DLD1 (cell line): Measurements from ENCODE around the gene POLN.

Experiments used
- in situ Hi-C: cut with HindIII; loops from 2 replicates; pipeline ENCODE4 v1.10.0; 2017; ENCODE audit warnings: low sequenced_read_pairs

The POLN gene

DNA sequence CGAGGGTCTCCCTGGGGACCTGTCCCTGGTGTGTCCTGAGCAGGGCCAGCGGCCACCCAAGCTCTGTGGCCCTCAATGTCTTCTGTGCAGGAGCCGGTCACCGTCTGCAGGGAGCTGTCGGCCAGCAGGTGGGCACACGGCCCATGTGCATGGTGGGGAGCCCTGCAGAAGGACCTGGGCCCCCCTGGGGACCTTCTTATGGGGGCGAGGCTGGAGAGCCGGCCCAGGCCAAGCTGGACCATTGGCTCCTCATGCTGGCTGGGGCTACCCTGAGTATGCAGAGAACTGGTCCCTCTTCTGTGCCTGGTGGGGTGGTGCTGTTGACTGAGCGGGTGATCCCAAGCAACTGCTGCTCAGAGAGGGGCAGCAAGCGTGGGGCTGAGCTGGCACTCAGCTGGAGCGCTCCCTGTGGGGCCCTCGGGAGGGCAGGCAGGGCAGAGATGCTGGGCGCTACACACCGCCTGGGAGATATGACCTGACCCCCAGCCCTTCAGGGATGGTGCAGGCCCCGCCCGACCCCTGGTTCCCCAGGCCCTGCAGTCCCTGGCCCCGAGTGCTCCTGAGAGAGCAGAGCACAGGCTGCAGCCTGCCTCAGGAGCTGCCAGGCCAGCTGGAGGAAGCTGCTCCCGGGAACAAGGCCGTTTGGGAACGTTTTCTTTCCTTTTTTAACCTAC is 168.0 kb downstream of the POLN start:
- in situ Hi-C loops = no loop called here

DNA sequence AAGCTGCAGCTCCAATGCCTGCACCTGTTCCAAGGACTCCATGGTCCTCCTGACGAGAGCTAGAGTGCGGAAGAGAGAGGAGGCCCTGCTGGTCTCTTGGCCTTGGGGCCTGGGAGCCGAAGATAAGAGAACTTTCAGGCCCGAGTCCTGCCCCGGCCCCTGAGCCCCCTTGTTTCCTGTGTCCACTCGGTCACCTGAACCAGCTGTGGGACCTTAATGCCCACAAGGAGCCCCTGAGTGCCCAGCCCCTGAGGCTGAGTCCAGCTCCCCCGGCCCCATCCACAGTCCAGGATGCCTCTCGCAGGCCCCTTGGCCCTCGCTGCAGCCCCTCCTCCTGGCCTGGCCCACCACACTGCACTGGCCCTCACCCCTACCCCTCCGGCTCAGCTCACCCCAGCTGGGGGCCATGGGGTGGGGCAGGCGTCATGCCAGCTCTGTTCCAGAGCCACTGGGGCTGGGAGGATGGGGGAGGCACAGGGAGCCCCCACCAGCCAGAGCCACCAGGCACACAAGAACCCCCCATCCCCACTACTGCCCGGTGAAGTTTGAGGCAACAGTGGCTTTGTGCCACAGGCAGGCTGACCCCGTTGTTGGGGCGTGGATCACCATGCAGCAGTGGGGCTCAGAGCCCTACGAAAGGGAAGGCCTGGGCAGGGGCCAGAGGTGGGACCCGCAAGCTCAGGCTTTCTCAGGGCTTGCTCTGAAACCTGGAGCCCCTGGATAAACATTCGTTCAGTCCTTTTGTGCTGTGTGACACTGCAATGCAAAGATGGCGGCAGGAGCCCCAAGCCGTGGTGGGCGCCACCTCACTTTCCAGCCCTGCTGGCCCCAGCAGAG is 168.7 kb downstream of the POLN start:
- in situ Hi-C loops = no loop called here

DNA sequence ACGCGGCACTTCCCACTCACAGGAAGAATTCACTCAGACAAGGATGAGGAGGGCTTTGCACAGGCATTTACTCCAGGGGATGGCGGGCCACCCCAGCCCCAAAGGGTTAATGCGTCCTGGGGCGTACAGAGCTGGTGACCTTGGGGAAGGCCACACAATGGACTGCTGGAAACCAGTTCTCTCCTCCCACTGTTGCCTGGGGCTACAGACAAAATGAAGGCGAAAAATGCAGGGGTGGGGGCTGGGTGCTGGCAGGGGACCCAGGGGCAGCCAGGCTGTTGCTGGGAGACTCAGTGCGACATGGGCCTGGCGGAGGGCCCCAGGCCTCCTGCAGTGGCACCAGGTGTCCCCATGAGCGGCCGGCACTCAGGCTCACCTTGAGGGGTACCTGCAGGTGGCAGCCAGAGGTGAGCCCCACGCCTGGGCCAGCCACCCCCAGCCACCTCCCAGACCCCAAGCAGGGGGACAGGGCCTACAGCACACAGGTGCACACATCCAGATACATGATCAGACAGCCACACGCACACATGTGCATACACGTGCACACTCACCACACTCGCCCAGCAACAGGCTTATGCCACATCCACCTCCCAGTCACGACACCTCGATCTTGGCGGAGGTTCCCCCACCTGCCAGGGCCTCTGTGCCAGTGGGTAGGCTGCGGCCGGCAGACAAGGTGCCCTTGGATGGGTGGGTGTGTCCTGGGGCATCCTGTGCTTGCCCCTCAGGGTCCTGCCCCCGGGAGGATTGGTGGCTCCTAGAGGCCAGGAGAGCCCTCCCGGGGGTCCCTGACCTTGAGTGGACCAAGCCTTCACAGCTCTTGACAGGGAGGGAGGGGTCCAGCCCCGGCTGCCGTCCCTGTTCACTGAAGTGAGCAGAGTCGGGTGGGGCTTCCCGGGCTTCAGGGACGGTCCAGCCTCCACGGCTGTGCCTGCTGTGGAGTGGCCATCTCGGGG is 169.7 kb downstream of the POLN start:
- in situ Hi-C loops = no loop called here

DNA sequence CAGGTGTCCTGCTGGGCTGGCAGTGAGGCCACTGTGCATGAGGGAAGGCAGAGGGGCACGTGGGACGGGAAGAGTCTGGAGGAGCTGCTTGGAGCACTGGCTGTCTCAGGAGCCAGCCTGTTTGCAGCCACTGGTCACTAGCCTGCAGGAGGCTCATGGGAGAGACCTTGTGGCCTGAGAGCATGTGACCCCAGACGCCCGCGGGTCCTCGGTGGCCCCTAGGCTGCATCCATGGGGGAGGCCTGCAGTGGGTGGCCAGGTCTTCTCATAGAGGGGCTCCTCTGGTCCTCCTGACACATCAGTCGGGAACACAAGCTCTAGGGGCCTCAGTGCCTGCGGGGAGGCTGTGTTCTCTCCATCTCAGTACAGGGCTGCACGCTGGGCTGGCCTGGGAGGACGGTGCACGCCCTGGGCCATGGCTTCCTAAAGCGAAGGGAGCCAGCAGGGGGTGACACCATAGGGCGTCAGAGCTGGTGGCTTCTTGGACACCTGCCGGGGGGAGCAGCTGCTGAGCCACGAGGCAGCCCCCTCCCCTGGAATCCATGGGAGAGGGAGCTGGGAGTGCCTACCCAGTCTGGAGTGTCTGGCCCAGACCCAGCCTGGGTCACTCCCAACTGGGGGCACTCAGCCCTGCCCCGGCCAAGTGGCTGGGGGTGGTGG is 170.5 kb downstream of the POLN start:
- in situ Hi-C loops = no loop called here

DNA sequence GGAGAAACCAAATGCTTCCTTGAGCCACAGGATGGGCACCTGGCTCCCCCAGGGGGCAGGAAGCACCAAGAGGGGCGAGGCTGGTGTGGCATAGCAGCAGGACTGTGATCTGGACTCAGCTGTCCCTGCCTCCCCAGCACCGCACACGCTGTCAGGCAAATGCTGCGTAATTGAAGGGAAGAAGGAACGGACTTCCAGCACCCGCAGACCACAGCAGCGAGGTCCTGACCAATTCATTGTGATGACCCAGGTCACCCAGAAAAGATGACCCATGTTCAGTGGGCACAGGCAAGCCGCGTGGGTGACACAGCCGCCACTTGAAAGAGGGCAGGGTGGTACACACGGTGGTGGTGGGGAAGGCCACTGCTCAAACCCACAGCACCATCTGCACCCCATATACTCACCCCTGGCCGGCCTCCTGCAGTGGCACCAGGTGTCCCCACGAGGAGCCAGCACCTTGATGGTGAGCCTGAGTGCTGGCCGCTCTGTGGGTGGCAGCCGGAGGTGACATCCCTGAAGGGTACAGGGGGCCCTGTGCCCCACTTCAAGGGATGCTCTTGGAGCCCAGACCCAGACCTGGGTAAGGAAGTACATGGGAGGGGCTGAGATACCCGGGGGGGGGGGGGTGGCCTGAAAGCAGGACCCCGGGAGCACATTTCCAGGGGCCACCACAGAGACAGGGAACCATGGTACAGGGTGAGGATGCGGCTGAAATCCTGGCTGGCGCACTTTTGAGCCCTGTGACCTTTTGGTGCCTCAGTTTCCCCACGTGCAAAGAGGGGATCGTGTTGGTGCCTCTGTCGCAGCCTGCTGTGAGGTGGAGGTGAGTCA is 171.3 kb downstream of the POLN start:
- in situ Hi-C loops = no loop called here

DNA sequence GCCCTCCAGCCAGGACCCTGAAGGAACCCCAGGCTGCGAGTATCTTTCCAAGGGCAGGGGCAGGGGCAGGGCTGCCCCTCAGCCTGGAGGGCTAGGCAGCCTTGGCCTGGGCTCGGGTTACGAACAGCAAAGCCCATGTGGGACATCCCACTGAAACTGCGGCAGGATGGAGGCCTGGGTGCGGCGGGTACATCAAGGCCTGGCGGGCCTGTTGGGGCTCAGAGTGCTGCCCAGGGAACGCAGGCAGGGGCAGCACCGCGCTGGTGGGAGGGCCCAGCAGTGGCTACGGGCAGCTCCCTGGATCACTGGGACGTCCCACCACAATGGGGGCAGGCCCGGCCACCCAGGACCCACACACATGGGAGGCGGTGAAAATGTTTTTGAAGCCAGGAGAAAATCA is 171.9 kb downstream of the POLN start:
- in situ Hi-C loops = no loop called here

DNA sequence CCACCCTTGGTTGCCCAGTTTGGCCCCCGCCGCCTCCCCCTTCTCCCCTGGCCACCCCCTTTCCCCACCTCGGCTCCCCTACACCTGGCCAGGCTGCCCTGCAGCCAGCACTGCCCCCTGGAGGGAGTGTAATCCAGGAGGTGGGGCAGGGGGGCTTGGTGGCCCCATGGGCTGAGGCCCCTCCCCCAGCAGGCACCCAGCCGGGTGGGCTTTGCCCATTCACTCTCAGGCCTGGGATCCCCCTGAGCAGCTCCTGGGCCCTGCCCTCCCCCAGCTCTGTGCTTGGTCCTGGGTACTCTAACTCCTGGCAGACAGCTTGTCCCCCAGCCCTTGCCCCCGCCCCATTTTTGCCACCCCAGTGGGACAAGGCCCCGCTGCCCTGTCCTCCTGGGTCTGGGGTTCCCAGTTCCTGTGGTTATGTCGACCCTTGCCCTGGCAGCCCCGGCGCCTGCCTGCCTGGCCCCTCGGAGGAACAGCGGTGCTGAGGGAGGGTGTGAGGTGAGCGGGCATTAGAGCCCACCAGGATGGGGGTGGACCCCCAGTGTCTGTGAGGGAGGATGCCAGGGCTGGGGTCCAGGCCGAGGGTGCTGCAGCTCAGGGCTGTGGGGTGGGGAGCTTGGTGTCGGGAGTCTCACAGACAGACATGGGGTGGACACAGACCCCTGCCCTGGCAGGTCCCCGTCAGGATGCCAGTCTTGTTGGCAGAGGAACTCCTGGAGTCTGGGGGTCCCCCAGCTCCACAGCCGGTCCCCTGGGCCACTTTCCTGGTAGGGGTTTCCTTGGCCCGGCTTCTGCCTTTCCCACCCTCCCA is 172.6 kb downstream of the POLN start:
- in situ Hi-C loops = no loop called here

DNA sequence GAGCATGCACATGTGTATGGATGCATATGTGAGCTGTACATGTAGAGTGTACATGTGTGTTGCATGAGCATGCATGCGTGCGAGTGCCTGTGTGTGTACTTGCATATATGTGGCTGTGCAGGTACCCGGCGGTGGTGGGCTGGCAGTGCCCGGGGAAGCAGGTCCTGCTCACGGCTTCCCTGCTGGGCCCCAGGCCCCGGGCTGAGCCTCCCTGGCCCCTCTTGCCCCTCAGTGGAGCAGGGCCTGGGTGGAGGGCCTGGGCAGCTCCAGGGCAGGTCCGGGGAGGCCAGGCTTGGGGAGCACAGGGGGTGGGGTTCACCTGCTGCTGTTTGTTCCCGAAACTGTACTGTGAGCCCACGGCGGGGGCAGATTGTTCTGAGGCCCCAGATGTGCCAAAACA is 173.4 kb downstream of the POLN start:
- in situ Hi-C loops = no loop called here

DNA sequence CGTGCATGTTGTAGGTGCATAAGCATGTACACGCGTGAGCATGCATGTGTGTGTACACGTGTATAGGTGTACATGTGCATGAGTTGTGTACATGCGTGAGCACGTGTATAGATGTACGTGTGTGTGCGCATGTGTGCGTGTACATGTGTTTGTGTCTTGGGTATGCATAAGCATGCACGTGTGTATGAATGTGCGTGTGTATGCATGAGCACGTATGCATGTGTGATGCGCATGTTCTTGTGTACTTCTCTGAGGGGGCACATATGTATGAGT is 173.8 kb downstream of the POLN start:
- in situ Hi-C loops = no loop called here

DNA sequence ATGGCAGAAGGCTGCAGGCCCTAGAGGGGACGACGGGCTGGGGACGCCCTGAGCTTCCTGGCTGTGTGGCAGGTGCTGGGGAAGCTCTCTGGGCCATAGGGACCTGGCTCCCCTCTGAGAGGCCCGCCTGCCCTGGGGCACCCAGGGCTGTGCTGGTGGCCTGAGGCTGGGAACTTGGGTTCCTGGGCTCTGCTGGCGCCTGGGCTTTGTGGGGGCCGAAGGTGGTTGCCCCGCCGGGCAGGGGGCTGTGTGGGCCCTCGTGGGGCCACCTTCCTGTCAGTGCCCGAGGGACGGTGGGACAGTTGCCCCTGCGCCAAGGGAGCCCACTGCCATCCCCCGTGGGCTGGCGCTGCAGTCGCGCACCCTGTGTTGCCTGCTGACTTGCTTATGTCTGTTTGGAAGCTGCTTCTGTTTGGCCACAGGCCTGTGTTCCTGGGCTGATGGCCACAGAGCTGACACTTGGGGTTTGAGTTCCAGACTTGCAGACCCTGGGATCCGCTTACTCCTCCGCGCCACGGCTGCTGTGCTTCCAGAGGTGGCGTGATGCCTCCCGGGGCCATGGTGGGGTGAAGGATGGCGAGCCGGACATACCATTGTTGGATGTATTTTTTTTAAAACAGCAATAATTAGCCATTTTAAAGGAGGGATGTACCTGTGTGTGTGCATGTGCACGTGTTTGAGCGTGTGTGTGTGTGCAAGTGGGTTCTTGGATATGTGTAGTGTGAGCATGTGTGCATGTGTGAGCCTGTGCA is 174.3 kb downstream of the POLN start:
- in situ Hi-C loops = no loop called here

DNA sequence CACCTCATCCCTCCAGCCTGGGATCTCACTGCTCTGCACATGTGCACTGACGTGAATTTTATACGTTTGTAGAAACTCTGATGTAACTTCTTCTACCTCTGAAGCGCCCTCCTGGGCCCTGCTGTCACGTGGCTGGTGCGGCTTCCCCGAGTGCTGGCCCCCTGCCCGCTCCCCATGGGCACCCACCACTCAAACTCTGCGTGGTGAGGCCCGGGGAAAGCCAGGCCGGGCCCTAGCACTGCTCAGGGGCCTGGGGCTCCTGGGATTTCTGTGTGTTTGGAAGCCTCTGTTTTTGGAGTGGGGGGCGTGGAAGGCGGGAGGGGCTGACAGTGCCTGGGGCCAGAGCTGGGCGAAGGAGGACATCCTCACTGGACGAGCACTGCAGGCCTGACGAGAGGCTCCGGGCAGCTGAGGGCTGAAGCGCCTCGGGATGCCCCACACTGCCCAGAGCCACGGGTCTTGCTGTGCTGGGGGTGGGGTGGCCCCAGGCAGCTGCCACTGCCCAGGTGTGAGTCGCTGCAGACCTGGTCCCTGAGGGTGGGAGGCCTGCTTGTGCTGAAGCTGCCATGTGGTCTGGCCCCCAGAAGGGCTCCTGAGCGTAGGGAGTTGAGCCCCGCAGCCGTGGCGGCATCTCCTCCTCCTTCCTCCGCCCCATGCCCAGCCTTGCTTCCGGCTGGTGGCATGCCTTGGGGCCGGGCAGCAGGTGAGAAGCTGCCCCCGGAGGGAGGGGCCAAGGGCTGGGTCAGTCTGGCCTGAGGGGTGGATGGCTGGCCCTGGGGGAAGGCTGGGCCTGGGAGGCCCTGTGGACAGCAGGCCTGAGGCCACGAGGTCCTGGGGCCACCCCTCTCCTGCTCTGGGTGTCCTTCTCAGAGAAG is 175.1 kb downstream of the POLN start:
- in situ Hi-C loops = no loop called here

DNA sequence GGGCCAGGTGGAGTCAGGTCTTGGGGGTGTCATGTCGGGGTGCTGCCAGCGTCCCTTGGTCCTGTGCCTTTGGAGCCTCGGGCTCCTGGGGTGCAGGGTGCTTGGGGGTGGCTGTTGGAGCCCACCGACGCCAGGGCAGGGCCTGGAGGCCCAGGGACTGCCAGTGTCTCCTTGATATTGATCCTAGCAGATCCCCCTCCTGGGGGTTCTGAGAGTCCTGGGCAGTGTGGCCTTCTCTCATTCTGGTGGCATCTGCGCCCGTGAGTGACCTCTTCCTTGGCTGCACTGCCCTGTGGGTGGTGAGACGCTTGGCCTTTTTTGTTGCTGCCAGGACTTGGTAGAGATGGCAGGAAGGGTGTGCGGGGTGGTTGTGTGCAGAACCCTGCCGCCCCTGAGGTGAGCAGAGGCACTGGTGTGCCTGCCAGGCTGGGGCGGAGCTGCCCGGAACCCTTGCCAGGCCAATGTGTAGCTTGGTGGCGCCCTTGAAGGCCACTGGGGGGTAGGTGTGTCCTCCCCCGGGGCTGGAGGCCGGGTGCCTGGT is 175.8 kb downstream of the POLN start:
- in situ Hi-C loops = no loop called here

DNA sequence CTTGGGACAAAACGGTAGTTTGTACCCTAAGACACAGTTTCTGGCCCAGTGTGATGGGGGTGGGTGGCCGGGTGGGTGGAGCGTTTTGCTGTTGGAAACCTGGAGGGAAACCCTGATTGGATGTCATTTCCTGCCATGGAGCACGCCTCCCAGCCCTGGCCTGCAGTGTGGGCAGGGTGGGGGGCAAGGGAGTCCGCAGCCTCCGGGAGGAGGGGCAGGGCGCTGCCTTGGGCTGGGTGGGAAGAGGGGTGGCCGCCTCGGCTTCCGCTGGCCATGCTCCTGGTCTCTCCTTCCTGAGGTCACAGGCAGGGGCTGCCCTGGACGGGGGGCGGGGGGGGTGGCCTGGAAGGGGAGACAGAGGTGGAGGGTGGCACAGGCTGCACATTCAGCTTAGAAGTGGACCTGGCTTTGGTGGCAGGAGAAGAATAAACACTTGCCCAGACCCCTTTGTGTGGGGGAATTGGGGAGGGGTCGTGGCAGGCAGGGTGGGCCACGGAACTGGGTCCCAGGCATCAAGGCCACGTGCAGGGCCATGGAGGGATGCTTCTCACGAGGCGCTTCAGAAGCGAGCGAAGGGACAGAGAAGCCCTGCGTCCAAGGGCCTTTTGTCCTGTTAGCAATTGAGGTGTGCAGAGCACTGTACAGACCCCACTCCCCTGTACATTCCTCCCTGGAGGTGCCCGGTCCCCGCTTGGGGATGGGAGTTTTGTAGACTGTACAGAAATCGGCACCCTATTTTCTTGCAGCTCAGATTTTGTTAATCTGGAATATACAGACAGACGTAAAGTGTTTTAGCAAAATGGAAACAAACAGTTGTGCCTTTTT is 176.6 kb downstream of the POLN start:
- in situ Hi-C loops = no loop called here

DNA sequence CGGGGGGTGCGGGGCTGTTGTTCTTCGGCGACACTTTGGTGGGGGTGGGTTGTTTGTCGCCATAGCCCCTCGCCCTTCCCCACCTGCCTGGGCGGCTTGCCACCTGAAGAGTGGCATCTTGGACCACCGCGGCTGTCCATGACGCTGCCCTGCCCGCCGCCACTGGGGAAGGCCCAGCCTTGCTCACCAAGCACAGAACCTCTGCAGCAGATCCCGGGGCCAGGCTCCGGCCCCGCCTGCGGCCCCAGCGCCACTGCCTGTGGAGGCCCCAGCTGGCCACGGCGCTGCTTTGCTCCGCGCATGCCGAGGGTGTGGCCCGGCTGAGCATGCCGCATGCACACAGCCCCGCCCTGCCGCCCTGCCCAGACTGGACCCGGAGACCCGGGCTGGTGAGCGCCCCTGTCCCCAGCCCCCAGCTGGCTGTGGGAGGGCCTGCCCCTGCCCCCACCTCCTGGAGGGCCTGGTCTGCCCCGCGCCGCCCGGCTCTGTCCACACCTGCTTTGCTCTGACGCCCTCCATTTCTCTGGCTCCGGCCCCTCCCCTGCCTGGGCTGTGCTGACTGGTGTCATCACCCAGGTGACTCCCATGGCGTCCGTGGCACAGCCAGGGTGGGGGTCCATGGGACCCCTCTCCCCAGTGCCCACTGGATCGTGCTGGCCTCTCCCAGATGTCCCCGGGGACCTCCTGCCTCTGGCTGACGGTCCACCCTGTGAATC is 177.5 kb downstream of the POLN start:
- in situ Hi-C loops = no loop called here

DNA sequence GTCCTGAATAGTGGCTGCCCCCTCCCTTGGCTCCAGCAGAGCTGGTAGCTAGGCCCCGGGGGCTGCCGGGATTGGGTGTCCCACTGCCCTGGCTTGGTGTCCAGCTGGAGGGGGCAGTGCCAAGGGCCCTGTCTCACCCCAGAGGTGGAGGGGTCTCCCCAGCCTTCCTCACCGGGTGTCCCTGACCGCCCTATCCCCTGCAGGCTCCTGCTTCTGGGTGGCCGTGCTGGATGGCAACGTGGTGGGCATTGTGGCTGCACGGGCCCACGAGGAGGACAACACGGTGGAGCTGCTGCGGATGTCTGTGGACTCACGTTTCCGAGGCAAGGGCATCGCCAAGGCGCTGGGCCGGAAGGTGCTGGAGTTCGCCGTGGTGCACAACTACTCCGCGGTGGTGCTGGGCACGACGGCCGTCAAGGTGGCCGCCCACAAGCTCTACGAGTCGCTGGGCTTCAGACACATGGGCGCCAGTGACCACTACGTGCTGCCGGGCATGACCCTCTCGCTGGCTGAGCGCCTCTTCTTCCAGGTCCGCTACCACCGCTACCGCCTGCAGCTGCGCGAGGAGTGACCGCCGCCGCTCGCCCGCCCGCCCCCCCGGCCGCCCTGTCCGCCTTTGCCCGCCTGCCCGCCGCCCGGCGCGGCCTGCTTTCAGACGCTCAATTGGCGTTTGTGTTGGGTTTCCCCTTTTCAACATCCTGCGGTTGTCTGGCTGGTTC is 178.2 kb downstream of the POLN start:
- in situ Hi-C loops = no loop called here
